ENCODE measurements around the gene PCDHB9. TPM values are rescaled to one million over a fixed set of nuclear protein-coding genes. Genes with fewer than 3 reads are reported as not detected.
A peak's percentile ranks its signal among the peaks of the same experiment; 100 is the strongest.
"Not testable (repeated sequence)": the region's sequence is repeated elsewhere in the genome, so short reads cannot be mapped to it uniquely, and the experiment has no call there.

Gene PCDHB9
- total RNA-seq (2.4 TPM), polyA plus RNA-seq (1.2 TPM)

DNA sequence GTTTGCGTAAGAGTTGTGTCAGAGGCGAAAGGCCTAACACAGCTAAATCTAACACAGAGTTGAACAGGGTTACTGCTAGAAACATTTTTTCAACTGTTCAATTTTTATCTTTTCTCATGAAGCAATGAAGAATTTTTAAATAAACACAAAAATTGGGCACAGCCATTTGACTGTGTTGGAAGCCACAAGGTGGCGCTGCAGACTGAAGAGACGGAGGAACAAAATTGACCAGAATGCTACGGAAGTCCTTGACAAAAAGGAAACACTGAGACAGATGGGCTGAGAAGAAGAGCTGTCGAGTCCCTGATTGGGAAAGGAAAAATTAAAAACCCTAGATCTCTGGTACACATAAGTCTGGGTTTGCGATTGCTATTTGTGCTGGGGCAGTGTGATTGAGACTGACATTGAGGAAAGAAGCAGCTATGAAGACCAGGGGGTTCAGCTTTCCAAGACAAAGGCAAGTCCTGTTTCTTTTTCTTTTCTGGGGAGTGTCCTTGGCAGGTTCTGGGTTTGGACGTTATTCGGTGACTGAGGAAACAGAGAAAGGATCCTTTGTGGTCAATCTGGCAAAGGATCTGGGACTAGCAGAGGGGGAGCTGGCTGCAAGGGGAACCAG lies at the start of gene PCDHB9:
PCDHB9 (plus strand) TSS at position 265 of the 616 bp plus-strand sequence; CDS start at position 423, 158 bp downstream.
- Histone ChIP-seq H3K27ac (ENCODE audit: low read depth) (no peak within 1 kb of the TSS), H3K4me1 (ENCODE audit: insufficient read depth) (no peaks in the 10 kb centered on the region), H3K36me3 (ENCODE audit: insufficient read depth) (no peaks in the 10 kb centered on the region), H3K4me3 (ENCODE audit: low read depth, low read length) (no peak within 1 kb of the TSS)
- WGBS: 17% methylated on average over 9 of the region's 9 CpGs
- DNase-seq (ENCODE audit: extremely low spot score): no peak

DNA sequence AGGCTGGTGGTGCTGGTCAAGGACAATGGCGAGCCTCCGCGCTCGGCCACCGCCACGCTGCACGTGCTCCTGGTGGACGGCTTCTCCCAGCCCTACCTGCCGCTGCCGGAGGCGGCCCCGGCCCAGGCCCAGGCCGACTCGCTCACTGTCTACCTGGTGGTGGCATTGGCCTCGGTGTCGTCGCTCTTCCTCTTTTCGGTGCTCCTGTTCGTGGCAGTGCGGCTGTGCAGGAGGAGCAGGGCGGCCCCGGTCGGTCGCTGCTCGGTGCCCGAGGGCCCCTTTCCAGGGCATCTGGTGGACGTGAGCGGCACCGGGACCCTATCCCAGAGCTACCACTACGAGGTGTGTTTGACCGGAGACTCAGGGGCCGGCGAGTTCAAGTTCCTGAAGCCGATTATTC lies 49.6 kb upstream of the PCDHB9 start:
- H3K4me3 ChIP-seq (ENCODE audit: low read depth, low read length); H3K4me1 ChIP-seq (ENCODE audit: insufficient read depth); H3K27ac ChIP-seq (ENCODE audit: low read depth); DNase-seq (ENCODE audit: extremely low spot score); H3K36me3 ChIP-seq (ENCODE audit: insufficient read depth): not testable (repeated sequence)
- WGBS: 47% methylated on average over 34 of the region's 34 CpGs

DNA sequence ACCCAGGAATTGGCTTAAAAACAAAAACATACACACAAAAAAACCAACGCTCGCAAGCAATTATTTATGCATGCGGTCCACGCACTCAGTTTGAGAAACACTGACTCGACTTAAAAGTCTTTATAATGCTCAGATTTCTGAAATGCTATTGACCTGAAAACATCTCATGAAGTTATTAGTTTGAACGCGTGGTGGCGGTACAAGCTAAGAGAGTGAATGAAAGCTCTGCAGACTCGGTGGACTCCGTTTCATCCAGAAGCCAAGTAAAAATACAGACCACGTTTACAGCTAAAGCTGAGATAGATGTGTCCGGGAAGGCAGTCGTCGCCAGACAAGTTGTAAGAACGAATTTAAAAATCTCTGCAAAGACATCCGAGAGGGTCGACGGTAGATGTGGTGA lies 37.1 kb upstream of the PCDHB9 start, which contains the start of gene PCDHB6:
PCDHB6 (plus strand) TSS at position 246 of the 400 bp plus-strand sequence. CDS start 201 bp downstream, outside the sequence.
- 12% methylated on average over 18 of the region's 18 CpGs for WGBS
- no peak within 1 kb of the TSS for H3K4me3 ChIP-seq (ENCODE audit: low read depth, low read length)
- DNase-seq (ENCODE audit: extremely low spot score): no peak
- H3K36me3 ChIP-seq (ENCODE audit: insufficient read depth): no peaks in the 10 kb centered on the region
- no peak within 1 kb of the TSS for H3K27ac ChIP-seq (ENCODE audit: low read depth)
- no peaks in the 10 kb centered on the region for H3K4me1 ChIP-seq (ENCODE audit: insufficient read depth)

DNA sequence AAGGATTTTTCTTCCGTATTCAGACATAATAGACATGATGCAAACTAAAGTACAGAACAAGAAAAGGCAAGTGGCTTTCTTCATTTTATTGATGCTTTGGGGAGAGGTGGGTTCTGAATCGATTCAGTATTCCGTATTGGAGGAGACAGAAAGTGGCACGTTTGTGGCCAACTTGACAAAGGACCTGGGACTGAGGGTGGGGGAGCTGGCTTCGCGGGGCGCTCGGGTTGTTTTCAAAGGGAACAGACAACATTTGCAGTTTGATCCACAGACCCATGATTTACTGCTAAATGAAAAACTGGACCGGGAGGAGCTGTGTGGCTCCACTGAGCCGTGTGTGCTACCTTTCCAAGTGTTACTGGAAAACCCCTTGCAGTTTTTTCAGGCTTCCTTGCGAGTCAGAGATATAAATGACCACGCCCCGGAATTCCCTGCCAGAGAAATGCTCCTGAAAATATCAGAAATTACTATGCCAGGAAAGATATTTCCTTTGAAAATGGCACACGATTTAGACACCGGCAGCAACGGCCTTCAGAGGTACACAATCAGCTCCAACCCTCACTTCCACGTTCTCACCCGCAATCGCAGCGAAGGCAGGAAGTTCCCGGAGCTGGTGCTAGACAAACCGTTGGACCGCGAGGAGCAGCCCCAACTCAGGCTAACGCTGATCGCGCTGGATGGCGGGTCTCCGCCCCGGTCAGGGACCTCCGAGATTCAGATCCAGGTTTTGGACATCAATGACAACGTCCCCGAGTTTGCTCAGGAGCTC lies 36.6 kb upstream of the PCDHB9 start:
- no peaks in the 10 kb centered on the region for H3K4me1 ChIP-seq (ENCODE audit: insufficient read depth)
- no peak overlapping the region for H3K4me3 ChIP-seq (ENCODE audit: low read depth, low read length)
- DNase-seq (ENCODE audit: extremely low spot score): no peak
- H3K36me3 ChIP-seq (ENCODE audit: insufficient read depth): no peaks in the 10 kb centered on the region
- no peak overlapping the region for H3K27ac ChIP-seq (ENCODE audit: low read depth)
- 40% methylated on average over 33 of the region's 33 CpGs for WGBS

DNA sequence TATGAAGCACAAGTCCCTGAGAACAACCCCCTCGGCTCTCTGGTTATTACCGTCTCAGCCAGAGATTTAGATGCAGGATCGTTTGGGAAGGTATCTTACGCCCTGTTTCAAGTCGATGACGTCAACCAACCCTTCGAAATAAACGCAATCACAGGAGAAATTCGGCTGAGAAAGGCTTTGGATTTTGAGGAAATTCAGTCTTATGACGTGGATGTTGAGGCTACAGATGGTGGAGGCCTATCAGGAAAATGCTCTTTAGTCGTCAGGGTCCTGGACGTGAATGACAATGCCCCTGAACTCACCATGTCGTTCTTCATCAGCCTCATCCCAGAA lies 36.0 kb upstream of the PCDHB9 start:
- Histone ChIP-seq H3K4me1 (ENCODE audit: insufficient read depth) (no peaks in the 10 kb centered on the region), H3K36me3 (ENCODE audit: insufficient read depth) (no peaks in the 10 kb centered on the region), H3K27ac (ENCODE audit: low read depth) (no peak overlapping the region), H3K4me3 (ENCODE audit: low read depth, low read length) (no peak overlapping the region)
- 32% methylated on average over 13 of the region's 13 CpGs for WGBS
- DNase-seq (ENCODE audit: extremely low spot score): no peak

DNA sequence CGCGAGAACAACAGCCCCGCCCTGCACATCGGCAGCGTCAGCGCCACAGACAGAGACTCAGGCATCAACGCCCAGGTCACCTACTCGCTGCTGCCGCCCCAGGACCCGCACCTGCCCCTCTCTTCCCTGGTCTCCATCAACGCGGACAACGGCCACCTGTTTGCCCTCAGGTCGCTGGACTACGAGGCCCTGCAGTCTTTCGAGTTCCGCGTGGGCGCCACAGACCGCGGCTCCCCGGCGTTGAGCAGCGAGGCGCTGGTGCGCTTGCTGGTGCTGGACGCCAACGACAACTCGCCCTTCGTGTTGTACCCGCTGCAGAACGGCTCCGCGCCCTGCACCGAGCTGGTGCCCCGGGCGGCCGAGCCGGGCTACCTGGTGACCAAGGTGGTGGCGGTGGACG lies 35.3 kb upstream of the PCDHB9 start:
- H3K4me1 ChIP-seq (ENCODE audit: insufficient read depth); H3K27ac ChIP-seq (ENCODE audit: low read depth); DNase-seq (ENCODE audit: extremely low spot score); H3K36me3 ChIP-seq (ENCODE audit: insufficient read depth); H3K4me3 ChIP-seq (ENCODE audit: low read depth, low read length): not testable (repeated sequence)
- WGBS: 36% methylated on average over 35 of the region's 41 CpGs

DNA sequence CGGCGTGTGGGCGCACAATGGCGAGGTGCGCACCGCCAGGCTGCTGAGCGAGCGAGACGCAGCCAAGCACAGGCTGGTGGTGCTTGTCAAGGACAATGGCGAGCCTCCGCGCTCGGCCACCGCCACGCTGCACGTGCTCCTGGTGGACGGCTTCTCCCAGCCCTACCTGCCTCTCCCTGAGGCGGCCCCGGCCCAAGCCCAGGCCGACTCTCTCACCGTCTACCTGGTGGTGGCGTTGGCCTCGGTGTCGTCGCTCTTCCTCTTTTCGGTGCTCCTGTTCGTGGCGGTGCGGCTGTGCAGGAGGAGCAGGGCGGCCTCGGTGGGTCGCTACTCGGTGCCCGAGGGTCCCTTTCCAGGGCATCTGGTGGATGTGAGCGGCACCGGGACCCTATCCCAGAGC lies 34.9 kb upstream of the PCDHB9 start:
- H3K36me3 ChIP-seq (ENCODE audit: insufficient read depth); H3K4me3 ChIP-seq (ENCODE audit: low read depth, low read length); H3K4me1 ChIP-seq (ENCODE audit: insufficient read depth); DNase-seq (ENCODE audit: extremely low spot score); H3K27ac ChIP-seq (ENCODE audit: low read depth): not testable (repeated sequence)
- 30% methylated on average over 36 of the region's 36 CpGs for WGBS

DNA sequence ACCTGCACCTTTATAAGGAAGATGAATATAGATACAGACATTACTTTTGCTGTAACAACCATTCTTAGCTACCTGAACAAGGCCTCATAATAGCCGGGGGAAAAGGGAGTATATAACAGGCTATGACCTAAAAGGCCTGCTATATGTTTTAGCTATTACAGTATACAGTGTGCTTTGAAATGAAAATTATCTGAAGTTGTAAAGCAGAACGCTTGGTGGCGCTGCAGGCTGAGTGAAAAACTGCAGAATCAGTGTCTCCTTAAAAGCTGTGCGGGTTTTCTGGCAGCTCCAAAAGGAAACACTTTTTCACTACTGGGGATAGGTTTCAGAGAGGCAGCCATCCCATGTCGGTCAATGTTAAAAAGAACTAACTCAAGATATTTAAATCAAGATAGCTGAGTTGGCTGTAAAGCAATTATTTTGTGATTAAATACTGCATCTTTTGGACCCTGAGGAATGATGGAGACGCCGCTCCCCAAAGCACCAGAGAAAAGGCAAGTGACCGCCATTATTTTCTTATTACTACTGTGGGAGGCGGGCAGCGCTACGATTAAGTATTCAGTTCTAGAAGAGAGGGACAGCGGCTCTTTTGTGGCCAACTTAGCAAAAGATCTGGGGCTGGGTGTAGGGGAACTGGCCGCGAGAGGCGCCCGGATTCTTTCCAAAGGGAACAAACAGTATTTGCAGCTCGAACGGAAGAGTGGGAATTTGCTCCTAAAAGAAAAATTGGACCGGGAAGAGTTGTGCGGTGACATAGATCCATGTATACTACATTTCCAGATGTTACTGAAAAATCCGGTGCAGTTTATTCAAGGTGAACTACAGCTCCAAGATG lies 31.2 kb upstream of the PCDHB9 start:
- no peak overlapping the region for H3K4me3 ChIP-seq (ENCODE audit: low read depth, low read length)
- no peak overlapping the region for H3K27ac ChIP-seq (ENCODE audit: low read depth)
- no peaks in the 10 kb centered on the region for H3K4me1 ChIP-seq (ENCODE audit: insufficient read depth)
- 34% methylated on average over 21 of the region's 21 CpGs for WGBS
- H3K36me3 ChIP-seq (ENCODE audit: insufficient read depth): no peaks in the 10 kb centered on the region
- no peak for DNase-seq (ENCODE audit: extremely low spot score)

DNA sequence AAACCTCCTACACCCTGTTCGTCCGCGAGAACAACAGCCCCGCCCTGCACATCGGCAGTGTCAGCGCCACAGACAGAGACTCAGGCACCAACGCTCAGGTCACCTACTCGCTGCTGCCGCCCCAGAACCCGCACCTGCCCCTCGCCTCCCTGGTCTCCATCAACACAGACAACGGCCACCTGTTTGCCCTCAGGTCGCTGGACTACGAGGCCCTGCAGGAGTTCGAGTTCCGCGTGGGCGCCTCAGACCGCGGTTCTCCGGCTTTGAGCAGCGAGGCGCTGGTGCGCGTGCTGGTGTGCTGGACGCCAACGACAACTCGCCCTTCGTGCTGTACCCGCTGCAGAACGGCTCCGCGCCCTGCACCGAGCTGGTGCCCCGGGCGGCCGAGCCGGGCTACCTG lies 29.6 kb upstream of the PCDHB9 start:
- DNase-seq (ENCODE audit: extremely low spot score); H3K4me1 ChIP-seq (ENCODE audit: insufficient read depth); H3K4me3 ChIP-seq (ENCODE audit: low read depth, low read length); H3K36me3 ChIP-seq (ENCODE audit: insufficient read depth); H3K27ac ChIP-seq (ENCODE audit: low read depth): not testable (repeated sequence)
- WGBS: 37% methylated on average over 38 of the region's 38 CpGs

DNA sequence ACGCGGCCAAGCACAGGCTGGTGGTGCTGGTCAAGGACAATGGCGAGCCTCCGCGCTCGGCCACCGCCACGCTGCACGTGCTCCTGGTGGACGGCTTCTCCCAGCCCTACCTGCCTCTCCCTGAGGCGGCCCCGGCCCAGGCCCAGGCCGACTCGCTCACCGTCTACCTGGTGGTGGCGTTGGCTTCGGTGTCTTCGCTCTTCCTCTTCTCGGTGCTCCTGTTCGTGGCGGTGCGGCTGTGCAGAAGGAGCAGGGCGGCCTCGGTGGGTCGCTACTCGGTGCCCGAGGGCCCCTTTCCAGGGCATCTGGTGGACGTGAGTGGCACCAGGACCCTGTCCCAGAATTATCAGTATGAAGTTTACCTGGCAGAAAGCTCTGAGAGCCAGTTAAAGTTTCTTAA lies 29.1 kb upstream of the PCDHB9 start:
- not testable (repeated sequence) for H3K36me3 ChIP-seq (ENCODE audit: insufficient read depth); H3K27ac ChIP-seq (ENCODE audit: low read depth); H3K4me3 ChIP-seq (ENCODE audit: low read depth, low read length); DNase-seq (ENCODE audit: extremely low spot score); H3K4me1 ChIP-seq (ENCODE audit: insufficient read depth)
- 37% methylated on average over 19 of the region's 28 CpGs for WGBS

DNA sequence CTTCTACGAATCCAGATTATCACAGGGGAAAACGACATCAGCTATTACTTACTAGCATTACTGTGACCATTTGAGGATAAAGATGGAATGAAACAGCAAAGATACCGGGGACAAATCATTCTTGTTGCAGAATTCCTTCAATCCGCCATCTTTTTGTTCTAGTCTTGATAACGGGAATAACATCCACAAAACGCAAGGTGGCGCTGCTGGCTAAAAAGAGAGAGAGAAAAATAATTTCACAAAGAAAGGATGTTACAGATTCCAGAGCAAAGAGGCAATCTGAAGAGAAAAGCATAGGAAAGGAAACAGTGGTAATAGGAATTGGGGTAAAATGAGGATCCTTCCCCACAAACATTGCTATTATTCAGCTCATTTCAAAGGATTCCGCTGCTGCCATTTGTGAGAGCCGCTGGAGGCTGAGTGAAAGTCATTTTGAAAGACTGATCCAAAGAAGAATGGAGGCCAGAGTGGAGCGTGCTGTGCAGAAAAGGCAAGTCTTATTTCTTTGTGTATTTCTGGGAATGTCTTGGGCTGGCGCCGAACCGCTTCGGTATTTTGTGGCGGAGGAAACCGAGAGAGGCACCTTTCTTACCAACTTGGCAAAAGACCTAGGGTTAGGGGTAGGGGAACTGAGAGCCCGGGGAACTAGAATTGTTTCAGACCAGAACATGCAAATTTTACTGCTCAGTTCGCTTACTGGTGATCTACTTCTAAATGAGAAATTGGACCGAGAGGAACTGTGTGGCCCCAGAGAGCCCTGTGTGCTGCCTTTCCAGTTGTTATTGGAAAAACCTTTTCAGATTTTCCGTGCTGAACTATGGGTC lies 14.4 kb upstream of the PCDHB9 start, which contains the start of gene PCDHB7:
PCDHB7 (plus strand) TSS at position 264 of the 824 bp plus-strand sequence; CDS start at position 456, 192 bp downstream.
- H3K4me3 ChIP-seq (ENCODE audit: low read depth, low read length): peak within 1 kb of the TSS; percentile 4
- no peak for DNase-seq (ENCODE audit: extremely low spot score)
- no peaks in the 10 kb centered on the region for H3K4me1 ChIP-seq (ENCODE audit: insufficient read depth)
- no peaks in the 10 kb centered on the region for H3K36me3 ChIP-seq (ENCODE audit: insufficient read depth)
- 27% methylated on average over 20 of the region's 20 CpGs for WGBS
- no peak within 1 kb of the TSS for H3K27ac ChIP-seq (ENCODE audit: low read depth)

DNA sequence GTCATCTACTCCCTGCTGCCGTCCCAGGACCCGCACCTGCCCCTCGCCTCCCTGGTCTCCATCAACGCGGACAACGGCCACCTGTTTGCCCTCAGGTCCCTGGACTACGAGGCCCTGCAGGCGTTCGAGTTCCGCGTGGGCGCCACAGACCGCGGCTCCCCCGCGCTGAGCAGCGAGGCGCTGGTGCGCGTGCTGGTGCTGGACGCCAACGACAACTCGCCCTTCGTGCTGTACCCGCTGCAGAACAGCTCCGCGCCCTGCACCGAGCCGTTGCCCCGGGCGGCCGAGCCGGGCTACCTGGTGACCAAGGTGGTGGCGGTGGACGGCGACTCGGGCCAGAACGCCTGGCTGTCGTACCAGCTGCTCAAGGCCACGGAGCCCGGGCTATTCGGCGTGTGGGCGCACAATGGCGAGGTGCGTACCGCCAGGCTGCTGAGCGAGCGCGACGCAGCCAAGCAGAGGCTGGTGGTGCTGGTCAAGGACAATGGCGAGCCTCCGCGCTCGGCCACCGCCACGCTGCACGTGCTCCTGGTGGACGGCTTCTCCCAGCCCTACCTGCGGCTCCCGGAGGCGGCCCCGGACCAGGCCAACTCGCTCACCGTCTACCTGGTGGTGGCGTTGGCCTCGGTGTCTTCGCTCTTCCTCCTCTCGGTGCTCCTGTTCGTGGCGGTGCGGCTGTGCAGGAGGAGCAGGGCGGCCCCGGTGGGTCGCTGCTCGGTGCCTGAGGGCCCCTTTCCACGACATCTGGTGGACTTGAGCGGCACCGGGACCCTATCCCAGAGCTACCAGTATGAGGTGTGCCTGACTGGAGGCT lies 12.5 kb upstream of the PCDHB9 start:
- WGBS: 40% methylated on average over 79 of the region's 79 CpGs
- DNase-seq (ENCODE audit: extremely low spot score); H3K4me1 ChIP-seq (ENCODE audit: insufficient read depth); H3K36me3 ChIP-seq (ENCODE audit: insufficient read depth); H3K27ac ChIP-seq (ENCODE audit: low read depth); H3K4me3 ChIP-seq (ENCODE audit: low read depth, low read length): not testable (repeated sequence)
